ENCODE results near the gene NIPAL1.

NIPAL1 gene

GRCh38 chr4:48068182-48068581 is 51.6 kb downstream of the NIPAL1 start:
- no peak for DNase-seq

GRCh38 chr4:48069026-48069425 is 52.5 kb downstream of the NIPAL1 start:
- no peak for DNase-seq

GRCh38 chr4:48071191-48071590 is 54.6 kb downstream of the NIPAL1 start:
- DNase-seq: no peak

DNA sequence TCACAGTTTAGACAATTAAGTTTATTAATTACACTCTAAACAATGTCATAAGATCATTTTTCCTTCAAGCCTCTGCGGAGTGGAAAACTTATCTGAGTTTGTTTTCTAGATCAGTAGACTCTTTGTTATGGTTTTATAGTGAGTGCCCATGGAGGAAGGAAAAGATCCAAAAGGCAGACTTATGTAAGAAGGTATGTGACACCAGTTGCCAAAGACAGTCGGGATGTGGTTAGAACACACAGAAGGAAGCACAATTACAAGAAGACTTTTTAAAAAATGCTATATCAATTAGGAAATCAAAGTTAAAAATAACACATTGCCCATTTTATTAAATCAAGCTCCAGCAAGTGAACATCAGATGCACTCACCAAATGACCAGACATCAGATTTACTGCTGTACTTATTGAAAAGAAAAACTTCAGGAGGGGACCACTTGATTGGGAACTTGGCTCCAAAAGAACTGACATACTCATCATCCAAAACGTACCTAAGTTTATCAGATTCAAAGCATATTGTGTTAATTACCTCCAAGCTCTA is 57.1 kb downstream of the NIPAL1 start:
- no peak for DNase-seq

- no peak for DNase-seq
These were observed 58.1 kb downstream of the NIPAL1 start for GRCh38 chr4:48074657-48075056.

- DNase-seq: no peak
These were observed 61.9 kb downstream of the NIPAL1 start for GRCh38 chr4:48078425-48078824.

DNA sequence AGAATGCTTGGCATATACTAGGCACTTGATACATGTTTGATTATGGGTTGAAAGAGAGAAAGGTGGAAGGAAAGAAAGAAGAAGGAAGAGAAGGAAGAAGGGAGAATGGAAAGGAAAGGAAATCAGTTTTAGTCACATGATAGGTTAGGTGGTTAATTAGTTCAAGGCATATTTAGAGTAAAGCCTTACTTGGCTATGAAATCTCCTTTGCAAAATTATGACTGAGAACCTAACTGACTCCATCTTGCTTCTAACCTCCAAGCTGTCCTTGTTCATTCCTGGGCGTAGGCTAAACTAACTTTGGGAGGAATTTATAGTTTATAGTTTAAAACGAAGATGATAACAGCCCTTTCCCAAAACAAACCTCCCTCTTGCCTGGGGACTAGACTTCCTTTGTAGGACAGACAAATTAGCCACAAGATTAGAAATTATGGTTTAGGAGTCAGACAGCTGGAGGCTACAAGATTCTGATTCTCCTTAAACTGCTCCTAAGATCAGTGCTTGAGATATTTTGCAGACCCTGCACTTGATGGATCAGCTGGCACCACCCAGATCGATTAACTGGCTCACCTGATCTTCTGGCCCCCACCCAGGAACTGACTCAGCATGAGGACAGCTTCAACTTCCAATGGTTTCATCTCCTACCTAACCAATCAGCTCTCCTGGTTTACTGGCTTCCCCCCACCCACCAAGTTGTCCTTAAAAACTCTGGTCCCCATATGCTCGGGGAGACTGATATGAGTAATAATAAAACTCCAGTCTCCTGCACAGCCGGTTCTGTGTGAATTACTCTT is 62.5 kb downstream of the NIPAL1 start:
- DNase-seq: no peak

DNA sequence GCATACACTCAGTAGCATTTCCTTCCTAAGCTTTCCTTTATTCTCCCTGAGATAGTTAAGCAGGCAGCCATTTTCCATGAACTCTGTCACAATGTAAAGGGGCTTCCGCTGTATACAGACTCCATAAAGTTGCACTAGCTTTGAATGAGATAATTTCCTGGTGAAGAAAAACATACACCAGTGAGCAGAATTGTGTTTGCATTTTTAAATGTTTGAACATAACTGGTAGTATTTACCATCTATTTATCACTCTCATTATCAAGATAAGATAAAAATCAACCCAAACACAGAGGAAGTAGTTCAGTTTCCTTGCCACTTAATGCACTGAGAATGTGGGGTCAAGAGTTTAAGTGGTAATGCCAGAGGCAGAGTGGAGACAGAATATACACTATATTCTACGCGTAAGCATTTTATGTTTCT is 63.4 kb downstream of the NIPAL1 start:
- DNase-seq: no peak

DNA sequence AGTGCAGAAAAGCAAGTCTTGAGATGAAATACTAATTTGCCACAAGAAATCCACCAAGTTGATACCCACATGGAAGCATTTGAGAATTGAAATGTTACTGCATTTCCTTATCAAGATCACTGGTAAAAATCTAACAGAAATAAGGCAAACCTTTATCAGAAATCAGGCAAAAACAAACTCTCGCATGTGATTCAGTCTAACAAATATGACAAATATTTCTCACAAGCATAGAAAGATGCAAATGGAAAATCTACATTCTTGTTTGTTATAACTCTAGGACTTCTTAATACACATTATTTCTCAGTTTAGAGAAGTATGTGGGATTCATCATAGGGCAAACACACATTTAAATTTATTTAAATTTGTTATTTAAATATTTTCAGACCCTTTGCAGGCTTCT is 64.6 kb downstream of the NIPAL1 start:
- DNase-seq: no peak

GRCh38 chr4:48082956-48083355 is 66.4 kb downstream of the NIPAL1 start:
- no peak for DNase-seq

- DNase-seq: no peak
These were observed 69.4 kb downstream of the NIPAL1 start for GRCh38 chr4:48085821-48086589.

All from CD4-positive, alpha-beta T cell treated with Interleukin-12 subunit alpha and Interleukin-12 subunit beta, for 1 hour (primary cell).